Uterus (tissue), 4 donors: Measurements from ENCODE around the gene CASZ1. TPM values are rescaled to one million over a fixed set of nuclear protein-coding genes. Genes with fewer than 3 reads are reported as not detected.

Source experiments
- DNase-seq, 2 donors: peaks; one replicate each; pipeline ENCODE4 v3.0.0-alpha.2; 2019 to 2020
- H3K27ac ChIP-seq, 2 donors: fragments of 200-600 bp; sonication (generic); 1 replicate in 1 of 2; 2 replicates in 1 of 2; pipeline ENCODE4 v1.5.1; 2016 to 2018
- H3K27me3 ChIP-seq, 2 donors: fragments of 200-600 bp; sonication (generic); one replicate each; pipeline ENCODE4 v1.5.1; 2018 to 2019; ENCODE audit warnings: control low read depth in 1 of 2
- H3K36me3 ChIP-seq, 2 donors: fragments of 200-600 bp; sonication (generic); one replicate each; pipeline ENCODE4 v1.5.1; 2019; ENCODE audit warnings: control low read depth in 1 of 2
- H3K4me1 ChIP-seq, 2 donors: fragments of 200-600 bp; sonication (generic); one replicate each; pipeline ENCODE4 v1.5.1; 2018 to 2019; ENCODE audit warnings: control low read depth in 1 of 2
- H3K4me3 ChIP-seq, 2 donors: fragments of 200-600 bp; sonication (generic); 1 replicate in 1 of 2; 2 replicates in 1 of 2; pipeline ENCODE4 v1.5.1; 2018 to 2019; ENCODE audit warnings: mild to moderate bottlenecking in 1 of 2
- H3K9me3 ChIP-seq, 2 donors: fragments of 200-600 bp; sonication (generic); one replicate each; pipeline ENCODE4 v1.5.1; 2019; ENCODE audit warnings: control low read depth in 1 of 2
- POLR2A ChIP-seq, 2 donors: fragments of 450-650 bp; IDR thresholded peaks; one replicate each; pipeline ENCODE4 v1.6.1; 2016; ENCODE audit warnings: antibody characterized with exemption in 2 of 2, mild to moderate bottlenecking in 1 of 2, moderate library complexity in 1 of 2
- intact Hi-C: fragments of 100-400 bp; cut with DNase I; formaldehyde crosslinking; loops from one replicate; pipeline ENCODE4 v1.15.1; 2023; ENCODE audit warnings: low total_unique reads
- total RNA-seq, 4 donors: library from RNA; depleted of rRNA in 3 of 4; stranded (reverse); fragments of >200 nt in 3 of 4; gene quantifications; one replicate each; pipeline versions ENCODE4 v1.1.0 to v1.2.4, GENCODE V29; 2014 to 2023
- TF ChIP-seq, protein P1 (sequence below), 4 experiments: fragments of 200-600 bp in 2 of 4; fragments of 450-650 bp in 2 of 4; sonication (generic) in 2 of 4; IDR thresholded peaks; one replicate each; pipeline ENCODE4 v1.5.1; 2016 to 2019; ENCODE audit warnings: antibody characterized with exemption in 4 of 4, mild to moderate bottlenecking in 2 of 4, moderate library complexity in 1 of 4
- donor health status: DM: yes; HTN: yes; CAD: no.

The CASZ1 gene
- total RNA-seq, 4 donors from 2014 or later: 0.59 to 49.2 (median 3.9) TPM

- H3K36me3 ChIP-seq: no peaks in the 10 kb centered on the region
- no peaks in the 10 kb centered on the region for H3K9me3 ChIP-seq
- no peak overlapping the region for H3K27ac ChIP-seq
- no peak for TF ChIP-seq POLR2A (IDR thresholded peaks at IDR 0.05)
- TF ChIP-seq, protein P1, sequence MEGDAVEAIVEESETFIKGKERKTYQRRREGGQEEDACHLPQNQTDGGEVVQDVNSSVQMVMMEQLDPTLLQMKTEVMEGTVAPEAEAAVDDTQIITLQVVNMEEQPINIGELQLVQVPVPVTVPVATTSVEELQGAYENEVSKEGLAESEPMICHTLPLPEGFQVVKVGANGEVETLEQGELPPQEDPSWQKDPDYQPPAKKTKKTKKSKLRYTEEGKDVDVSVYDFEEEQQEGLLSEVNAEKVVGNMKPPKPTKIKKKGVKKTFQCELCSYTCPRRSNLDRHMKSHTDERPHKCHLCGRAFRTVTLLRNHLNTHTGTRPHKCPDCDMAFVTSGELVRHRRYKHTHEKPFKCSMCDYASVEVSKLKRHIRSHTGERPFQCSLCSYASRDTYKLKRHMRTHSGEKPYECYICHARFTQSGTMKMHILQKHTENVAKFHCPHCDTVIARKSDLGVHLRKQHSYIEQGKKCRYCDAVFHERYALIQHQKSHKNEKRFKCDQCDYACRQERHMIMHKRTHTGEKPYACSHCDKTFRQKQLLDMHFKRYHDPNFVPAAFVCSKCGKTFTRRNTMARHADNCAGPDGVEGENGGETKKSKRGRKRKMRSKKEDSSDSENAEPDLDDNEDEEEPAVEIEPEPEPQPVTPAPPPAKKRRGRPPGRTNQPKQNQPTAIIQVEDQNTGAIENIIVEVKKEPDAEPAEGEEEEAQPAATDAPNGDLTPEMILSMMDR (IDR thresholded peaks at IDR 0.05): no peak
- no peaks in the 10 kb centered on the region for H3K4me1 ChIP-seq
- intact Hi-C loops: no loop called here
- no peak overlapping the region for H3K4me3 ChIP-seq
- DNase-seq: no peak
- H3K27me3 ChIP-seq: no peaks in the 10 kb centered on the region
Observed at GRCh38 chr1:10816743-10817369, 20.4 kb upstream of the CASZ1 start.

- DNase-seq: no peak
Observed at GRCh38 chr1:10816233-10816632, 19.8 kb upstream of the CASZ1 start.

GRCh38 chr1:10815858-10816195 lies 19.4 kb upstream of the CASZ1 start:
- intact Hi-C loops: no loop called here
- no peaks in the 10 kb centered on the region for H3K27me3 ChIP-seq
- no peaks in the 10 kb centered on the region for H3K36me3 ChIP-seq
- H3K4me1 ChIP-seq: no peaks in the 10 kb centered on the region
- H3K4me3 ChIP-seq: no peak overlapping the region
- H3K9me3 ChIP-seq: no peaks in the 10 kb centered on the region
- no peak overlapping the region for H3K27ac ChIP-seq
- DNase-seq: no peak
- TF ChIP-seq POLR2A (IDR thresholded peaks at IDR 0.05): no peak
- TF ChIP-seq, protein P1 (IDR thresholded peaks at IDR 0.05): no peak

More at GRCh38 chr1:10816233-10816632, 19.8 kb upstream of the CASZ1 start:
- intact Hi-C loops: no loop called here
- no peak for TF ChIP-seq POLR2A (IDR thresholded peaks at IDR 0.05)
- TF ChIP-seq, protein P1 (IDR thresholded peaks at IDR 0.05): no peak
- H3K27me3 ChIP-seq: no peaks in the 10 kb centered on the region
- no peaks in the 10 kb centered on the region for H3K9me3 ChIP-seq
- no peaks in the 10 kb centered on the region for H3K4me1 ChIP-seq
- no peaks in the 10 kb centered on the region for H3K36me3 ChIP-seq
- H3K27ac ChIP-seq: no peak overlapping the region
- no peak overlapping the region for H3K4me3 ChIP-seq

DNA sequence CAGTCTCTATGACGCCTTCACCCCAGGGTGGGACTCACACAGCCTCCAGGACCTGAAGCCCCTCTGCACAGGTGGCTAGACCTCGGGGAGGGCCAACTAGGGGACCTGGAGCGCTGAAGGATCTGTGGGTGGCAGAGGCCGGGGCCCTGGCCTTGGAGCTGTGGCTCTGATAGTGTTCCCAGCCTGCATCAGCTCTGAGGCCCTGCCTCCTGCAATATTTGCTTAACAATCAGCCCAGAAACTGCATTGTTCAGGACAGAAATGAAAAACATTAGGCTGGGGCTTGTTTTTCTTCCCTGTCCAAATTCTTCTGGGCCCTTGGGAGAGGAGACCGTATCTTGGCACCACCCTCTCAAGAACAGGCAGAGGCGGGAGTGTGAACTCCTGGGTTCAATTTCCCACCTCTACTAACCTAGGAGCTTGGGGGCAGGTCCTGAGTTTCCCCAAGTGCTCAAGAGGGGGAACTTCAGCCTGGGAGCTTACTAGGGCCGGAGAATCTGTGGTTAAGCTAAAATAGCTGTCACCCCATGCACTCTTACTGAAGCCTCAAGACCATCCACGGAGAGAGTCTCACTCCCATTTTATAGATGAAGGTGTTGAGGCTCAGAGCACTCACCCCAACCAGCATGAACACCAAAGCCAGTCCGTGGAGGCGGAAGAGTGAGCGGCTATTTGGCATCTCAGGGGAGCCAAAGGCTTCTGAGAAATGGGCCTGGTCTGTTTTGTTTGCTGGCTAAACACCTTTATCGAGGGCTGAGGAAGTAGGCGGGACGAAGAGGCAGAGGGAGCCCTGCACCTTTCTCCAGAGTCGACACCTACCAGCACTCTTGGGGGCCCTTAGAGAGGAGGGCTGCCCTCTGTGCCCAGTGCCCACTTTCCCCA lies 18.8 kb upstream of the CASZ1 start:
- Histone ChIP-seq H3K4me1 (no peaks in the 10 kb centered on the region), H3K4me3 (no peak overlapping the region), H3K9me3 (no peaks in the 10 kb centered on the region), H3K27ac (no peak overlapping the region), H3K27me3 (no peaks in the 10 kb centered on the region), H3K36me3 (no peaks in the 10 kb centered on the region)
- no peak for TF ChIP-seq POLR2A (IDR thresholded peaks at IDR 0.05)
- TF ChIP-seq, protein P1 (IDR thresholded peaks at IDR 0.05): no peak
- no peak for DNase-seq
- intact Hi-C loops: no loop called here

DNA sequence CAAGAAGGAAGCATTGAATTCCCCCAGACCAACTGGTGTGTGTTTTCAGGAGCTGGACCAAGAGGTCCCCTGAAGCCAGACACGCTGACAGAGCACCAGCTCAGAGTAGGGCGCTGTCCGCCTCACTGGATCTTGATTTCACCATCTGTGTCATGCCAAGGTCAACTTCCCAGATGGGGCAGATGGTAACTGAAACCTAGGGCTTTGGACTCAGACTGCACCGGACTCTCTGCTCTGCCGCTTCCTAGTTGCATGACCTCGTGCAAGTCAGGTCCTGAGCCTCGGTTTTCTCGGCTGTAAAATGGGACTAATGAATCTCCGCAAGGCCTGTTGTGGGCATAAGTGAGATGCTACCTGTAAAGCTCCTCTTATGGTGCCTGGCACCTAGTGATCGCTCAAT lies 17.9 kb upstream of the CASZ1 start:
- no peaks in the 10 kb centered on the region for H3K36me3 ChIP-seq
- H3K9me3 ChIP-seq: no peaks in the 10 kb centered on the region
- DNase-seq: no peak
- TF ChIP-seq POLR2A (IDR thresholded peaks at IDR 0.05): no peak
- TF ChIP-seq, protein P1 (IDR thresholded peaks at IDR 0.05): no peak
- H3K4me3 ChIP-seq: no peak overlapping the region
- H3K27me3 ChIP-seq: no peaks in the 10 kb centered on the region
- intact Hi-C loops: no loop called here
- H3K4me1 ChIP-seq: peaks cover 0 to 4% of the 10 kb centered on the region in 2 donors
- no peak overlapping the region for H3K27ac ChIP-seq
